NCI-H187 (cell line): ENCODE measurements around the gene VTI1A.
"Not testable (repeated sequence)": the region's sequence is repeated elsewhere in the genome, so short reads cannot be mapped to it uniquely, and the experiment has no call there.

ENCODE experiments used
- DNase-seq, 2 experiments: peaks; one replicate each; lab custom pipeline; 2025; lab: John Stamatoyannopoulos, UW

VTI1A gene

DNA sequence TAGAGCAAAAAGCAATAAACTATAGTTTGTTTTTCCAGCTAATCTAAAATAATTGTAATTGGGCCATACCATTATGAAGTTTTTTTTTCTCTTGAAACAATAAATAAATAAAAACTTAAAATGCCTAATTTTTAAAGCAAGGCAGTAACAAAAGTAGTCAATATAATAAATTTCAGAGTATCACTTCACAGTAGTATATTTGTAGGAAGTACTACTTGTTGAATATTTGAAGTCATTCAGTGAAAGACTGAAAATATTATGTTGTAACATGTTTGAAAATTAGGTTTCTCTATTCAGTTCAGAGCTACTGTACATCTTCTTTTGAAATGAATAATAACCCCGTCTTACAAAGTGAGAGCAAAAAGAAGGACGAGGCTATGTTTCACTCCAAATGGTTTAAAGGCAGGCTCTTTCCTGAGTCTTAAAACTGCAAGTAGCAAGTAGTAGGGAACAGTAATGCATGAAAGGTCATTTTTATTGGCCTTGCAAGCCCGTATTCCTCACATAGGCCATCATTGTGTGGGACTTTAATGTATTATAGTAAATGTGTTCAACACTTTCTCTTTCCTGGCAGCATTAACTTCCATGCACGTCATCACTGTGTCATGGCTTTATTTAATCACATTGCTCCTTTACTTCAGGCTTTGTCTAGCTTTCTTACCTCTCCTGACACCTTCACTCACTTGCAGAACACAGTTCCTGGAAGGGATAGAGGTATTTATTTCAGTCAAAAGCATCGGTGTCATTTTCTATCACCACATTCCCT, 141.4 kb downstream of the VTI1A start:
- no peak for DNase-seq

DNA sequence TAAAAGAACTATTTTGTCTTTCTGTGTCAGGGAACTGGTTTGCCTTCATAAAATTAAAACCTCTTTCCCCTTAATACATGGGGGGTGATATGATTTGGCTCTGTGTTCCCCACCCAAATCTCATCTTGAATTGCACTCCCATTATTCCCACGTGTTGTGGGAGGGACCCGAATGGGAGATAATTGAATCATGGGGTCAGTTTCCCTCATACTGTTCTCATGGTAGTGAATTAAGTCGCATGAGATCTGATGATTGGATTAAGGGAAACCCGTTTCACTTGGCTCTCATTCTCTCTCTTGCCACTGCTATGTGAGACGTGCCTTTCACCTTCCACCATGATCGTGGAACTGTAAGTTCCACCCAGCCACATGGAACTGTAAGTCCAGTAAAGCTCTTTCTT, 142.1 kb downstream of the VTI1A start:
- DNase-seq: no peak

DNA sequence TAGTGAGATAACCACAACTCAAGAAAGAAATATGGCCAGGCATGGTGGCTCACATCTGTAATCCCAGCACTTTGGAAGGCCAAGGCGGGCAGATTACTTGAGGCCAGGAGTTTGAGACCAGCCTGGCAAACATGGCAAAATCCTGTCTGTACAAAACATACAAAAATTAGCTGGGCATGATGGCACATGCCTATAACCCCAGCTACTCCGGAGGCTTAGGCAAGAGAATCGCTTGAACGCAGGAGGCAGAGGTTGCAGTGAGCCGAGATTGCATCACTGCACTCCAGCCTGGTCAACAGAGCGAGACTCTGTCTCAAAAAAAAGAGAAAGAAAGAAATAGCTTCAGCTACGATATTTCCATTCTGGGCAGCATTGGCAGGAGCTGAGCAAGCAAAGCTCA, 143.8 kb downstream of the VTI1A start:
- DNase-seq: not testable (repeated sequence)

DNA sequence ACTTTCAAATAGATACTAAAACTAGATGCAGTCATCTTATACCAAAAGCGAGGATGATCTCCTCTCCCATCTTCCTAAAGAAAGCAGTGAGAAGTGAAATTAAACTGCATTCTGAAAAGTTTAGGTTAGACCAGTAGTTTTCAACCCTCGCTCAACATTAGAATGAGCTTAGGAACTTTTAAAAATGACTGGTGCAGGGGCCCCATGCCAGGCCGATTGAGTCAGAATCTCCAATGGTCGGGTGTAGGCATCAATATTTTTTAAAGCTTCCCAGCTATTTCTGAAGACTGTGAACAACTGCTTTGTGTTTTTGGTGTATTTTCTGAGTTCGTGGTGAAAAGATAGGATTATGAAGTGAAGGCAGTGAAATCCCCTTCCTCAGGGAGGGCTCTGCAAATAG, 146.0 kb downstream of the VTI1A start:
- no peak for DNase-seq

DNA sequence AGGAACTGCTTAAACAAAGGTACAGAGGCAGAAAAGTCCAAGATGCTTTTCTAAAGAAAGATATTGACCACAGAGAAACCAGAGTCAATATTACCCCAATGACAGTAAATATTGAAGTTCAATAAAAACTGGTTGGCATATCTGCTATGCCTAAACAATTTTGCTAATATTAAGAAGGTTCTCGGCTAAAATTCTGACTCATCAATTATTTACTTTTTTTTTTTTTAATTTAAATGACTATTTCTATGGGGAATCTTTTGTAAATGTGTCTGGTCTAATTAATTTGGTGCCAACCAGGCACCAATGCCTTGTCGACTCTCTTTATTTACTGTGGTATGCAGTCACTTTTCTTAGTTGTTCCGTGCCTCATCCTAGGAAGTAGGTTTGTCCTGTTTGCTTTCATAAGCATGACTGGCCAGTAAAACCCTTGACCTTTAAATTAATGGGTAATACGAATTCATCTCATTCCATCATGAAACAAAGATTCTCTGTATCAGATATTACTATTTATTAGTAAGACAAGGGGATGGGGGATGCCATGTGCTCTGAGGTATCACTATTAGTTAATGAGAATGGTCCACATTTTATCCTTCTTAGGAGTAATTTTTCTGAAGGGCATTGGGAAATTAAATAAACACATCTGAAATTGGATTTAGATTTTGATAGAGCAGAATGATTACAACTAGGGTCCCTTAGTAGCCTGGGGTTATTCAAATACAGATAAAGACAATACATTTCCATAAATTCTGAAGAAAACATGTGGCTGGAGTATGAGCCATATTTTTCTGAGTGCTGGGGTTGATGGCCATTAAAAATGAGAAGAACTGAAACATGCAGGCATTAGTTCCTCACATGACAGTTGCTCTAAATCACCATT, 154.4 kb downstream of the VTI1A start:
- no peak for DNase-seq

DNA sequence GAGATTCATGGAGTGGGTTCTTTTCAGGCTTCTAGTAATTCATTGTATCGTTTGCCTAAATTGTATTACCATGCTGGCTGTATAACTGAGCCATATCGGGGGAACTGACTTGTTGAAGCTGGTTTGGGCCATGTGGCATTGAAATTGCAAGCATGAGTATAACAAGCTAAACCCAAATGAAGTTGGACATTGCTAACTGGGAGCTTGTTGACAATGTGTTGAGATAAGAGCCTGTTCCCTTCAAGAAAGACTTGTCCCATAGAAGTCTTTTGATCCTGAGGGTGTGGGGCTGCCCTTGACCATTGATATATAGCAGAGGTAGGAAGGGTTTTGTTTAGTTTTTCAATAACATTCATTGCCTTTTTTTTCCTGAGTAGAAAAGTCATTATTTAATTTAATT, 156.0 kb downstream of the VTI1A start:
- DNase-seq: no peak

DNA sequence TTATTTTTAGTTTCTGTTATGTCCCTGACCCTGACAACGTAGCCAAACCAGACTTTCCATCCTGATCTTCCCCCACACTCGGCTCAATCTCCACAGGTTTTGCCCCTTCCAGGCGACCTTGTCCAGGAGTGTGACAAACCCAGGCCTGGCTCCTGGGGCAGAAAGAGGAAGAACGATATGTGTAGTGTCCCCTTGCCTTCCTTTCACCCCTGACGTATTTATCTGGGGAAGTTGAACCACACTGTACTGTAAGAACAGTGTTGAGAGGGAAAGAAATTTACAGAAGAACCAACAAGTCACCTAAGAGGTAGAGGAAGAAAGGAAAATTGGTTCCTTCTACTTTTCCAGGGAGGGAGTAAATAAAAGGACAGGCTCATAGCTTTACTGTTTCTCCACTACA, 158.0 kb downstream of the VTI1A start:
- DNase-seq: no peak

DNA sequence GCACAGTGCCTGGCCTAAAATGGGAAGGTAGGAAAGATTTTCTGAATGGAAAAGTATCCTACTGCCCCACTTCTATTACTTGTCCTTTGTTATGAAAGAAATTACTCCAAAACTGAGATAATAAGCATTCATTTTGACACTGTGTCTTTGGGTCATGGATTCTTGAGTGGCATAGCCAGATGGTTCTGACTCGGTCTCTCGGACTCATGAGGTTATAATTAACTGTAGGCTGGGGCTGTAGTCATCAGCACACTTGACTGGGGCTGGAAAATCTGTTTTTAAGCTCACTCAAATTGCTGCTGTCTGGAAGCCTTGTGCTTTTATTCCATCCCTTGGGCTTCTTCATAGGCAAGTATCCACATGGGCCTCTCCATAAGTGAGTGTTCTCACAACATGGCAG, 160.5 kb downstream of the VTI1A start:
- DNase-seq: no peak

GRCh38 chr10:112613620-112614019, 166.6 kb downstream of the VTI1A start:
- DNase-seq: no peak

- no peak for DNase-seq
Observed at GRCh38 chr10:112614072-112614471, 167.1 kb downstream of the VTI1A start.

DNA sequence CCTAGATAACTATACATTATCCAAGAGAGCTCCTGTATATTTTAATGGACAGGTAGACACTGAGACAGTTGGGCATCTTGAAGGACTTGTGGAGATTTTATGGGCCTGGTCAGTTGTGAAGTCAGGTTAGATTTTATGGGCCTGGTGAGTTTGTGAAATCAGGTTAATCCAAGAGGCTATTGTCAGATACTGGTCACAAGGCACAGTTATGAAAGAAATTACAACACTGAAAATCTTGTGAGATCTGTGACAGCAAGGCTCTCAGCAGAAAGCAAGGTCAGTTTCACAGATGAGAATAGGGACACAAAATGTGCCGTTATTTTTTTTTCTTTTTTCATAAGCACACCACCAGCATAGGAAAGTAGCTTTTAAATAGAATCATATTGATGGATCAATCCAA, 167.6 kb downstream of the VTI1A start:
- no peak for DNase-seq

DNA sequence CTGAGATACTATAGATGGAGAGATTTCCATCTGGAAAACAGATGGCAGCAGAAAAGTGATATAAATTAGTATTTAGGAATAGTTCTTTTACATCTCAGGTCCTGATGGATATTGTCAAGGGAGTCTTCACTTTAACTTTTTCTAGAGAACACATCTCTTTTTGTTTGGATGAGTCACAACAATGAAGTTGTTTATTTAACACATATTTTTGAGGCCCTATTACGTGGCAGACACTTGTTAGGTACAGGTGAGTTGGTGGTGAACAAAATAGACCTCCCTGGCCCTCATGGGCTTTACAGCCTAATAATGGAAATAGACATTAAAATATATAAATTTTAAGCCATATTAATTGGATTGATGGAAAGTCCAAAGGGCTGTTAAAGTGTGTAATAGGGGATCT, 168.3 kb downstream of the VTI1A start:
- DNase-seq: no peak

DNA sequence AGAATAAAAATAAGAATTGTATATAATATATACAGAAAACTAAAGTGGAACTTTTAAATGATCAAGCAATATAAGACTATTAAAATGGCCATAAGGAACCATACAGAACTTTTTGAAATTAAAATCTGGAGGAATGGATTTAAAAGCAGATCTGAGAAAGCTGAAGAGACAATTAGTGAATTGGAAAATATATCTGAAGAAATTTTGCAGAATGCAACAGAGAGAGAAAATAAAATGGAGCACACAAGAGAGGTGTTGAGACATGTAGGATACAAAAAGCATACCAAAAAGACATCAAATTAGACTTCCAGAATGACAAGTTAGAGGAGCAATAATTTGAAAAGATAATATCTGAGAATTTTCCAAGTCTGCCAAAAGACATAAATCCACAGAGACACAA, 169.6 kb downstream of the VTI1A start:
- no peak for DNase-seq

DNA sequence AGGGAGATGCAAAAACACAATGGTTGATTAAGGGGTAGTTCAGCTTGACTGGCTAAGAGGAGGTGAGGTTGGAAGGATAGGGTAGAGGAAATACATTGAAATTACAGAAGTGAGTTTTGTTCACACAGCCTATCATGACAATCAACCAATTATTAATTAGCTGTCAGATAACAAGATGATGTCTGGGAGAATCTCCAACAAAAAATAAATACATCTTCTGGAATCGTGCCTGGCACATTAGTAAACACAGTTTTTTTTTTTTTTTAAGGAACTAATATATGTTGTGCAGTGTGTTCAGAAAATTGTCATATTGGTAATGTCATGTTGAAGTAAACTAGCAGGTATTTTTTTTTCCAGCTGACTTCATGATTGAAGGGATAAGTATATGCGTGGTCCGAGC, 171.8 kb downstream of the VTI1A start:
- no peak for DNase-seq

DNA sequence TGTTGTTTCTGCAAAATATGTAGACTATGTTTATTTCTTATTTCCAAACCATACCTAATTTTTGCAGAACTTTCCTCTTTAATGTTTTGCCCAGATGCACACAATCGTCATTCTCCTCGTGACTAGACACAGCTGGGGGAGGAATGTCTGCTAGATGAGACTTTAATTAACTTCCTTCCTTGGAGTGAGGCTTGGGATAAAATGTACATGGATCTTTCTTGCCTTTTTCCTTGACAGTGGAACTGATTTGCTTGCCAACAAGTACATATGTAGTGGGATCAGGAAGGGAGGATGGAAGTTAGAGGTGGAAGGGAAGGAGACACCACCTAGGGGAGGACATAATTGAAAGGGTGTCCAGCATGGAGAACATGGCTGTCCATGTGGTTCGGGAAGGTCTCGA, 172.5 kb downstream of the VTI1A start:
- DNase-seq: no peak

DNA sequence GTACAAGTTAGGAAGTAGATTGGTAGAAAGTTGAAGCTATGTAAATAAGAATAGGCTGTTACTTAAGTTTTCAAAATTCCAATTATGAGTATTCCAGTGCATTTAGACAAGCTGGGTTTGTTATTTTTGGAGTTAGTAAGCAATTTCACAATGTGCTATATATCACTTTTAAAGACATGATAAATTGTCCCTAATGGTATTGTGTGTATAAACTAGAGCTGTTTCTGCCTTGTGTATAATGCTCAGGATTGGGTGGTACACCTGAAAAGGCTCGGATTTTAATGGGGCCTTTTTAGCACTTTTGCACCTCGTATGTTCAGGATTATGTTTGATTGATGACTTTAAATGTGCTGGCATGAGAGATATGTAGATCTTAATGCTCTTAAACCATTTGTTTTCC, 175.8 kb downstream of the VTI1A start:
- no peak for DNase-seq

- no peak for DNase-seq
Observed at GRCh38 chr10:112624546-112625048, 177.6 kb downstream of the VTI1A start.

- DNase-seq: no peak
Observed at GRCh38 chr10:112628951-112629609, 182.1 kb downstream of the VTI1A start.

GRCh38 chr10:112631501-112632400, 184.7 kb downstream of the VTI1A start:
- no peak for DNase-seq

GRCh38 chr10:112634096-112634830, 187.2 kb downstream of the VTI1A start:
- DNase-seq: no peak

GRCh38 chr10:112637901-112638300, 190.9 kb downstream of the VTI1A start:
- DNase-seq: no peak
